Smooth muscle cell (in vitro differentiated cells): ENCODE measurements around the gene SHF. TPM values are rescaled to one million over a fixed set of nuclear protein-coding genes. Genes with fewer than 3 reads are reported as not detected.

ENCODE experiments used
- DNase-seq: peaks from one replicate; lab custom pipeline; 2025; ENCODE audit not compliant: unreplicated experiment; lab: John Stamatoyannopoulos, UW
- H2AFZ ChIP-seq: fragments of 200-600 bp; sonication (generic); 2 replicates; pipeline ENCODE4 v1.6.0; 2016; ENCODE audit warnings: antibody characterized with exemption, low read depth, mild to moderate bottlenecking
- H3F3A ChIP-seq: fragments of 200-600 bp; sonication (generic); 2 replicates; pipeline ENCODE4 v1.6.0; 2017; ENCODE audit warnings: antibody characterized with exemption, low read depth
- H3K27ac ChIP-seq: fragments of 200-600 bp; sonication (generic); 2 replicates; pipeline ENCODE4 v1.5.1; 2016; ENCODE audit warnings: low read depth, mild to moderate bottlenecking
- H3K27me3 ChIP-seq: fragments of 200-600 bp; sonication (generic); 2 replicates; pipeline ENCODE4 v1.6.1; 2016; ENCODE audit warnings: low read depth, mild to moderate bottlenecking
- H3K36me3 ChIP-seq: fragments of 200-600 bp; sonication (generic); 2 replicates; pipeline ENCODE4 v1.5.1; 2016; ENCODE audit warnings: low read depth
- H3K4me1 ChIP-seq: fragments of 200-600 bp; sonication (generic); 2 replicates; pipeline ENCODE4 v1.5.1; 2016; ENCODE audit warnings: low read depth
- H3K4me2 ChIP-seq: fragments of 200-600 bp; sonication (generic); 2 replicates; pipeline ENCODE4 v1.6.0; 2016; ENCODE audit warnings: mild to moderate bottlenecking
- H3K4me3 ChIP-seq: fragments of 200-600 bp; sonication (generic); 2 replicates; pipeline ENCODE4 v1.5.1; 2016; ENCODE audit warnings: mild to moderate bottlenecking
- H3K79me2 ChIP-seq: fragments of 200-600 bp; sonication (generic); 2 replicates; pipeline ENCODE4 v1.6.0; 2016; ENCODE audit warnings: low read depth, mild to moderate bottlenecking
- H3K9ac ChIP-seq: fragments of 200-600 bp; sonication (generic); 2 replicates; pipeline ENCODE4 v1.6.0; 2016; ENCODE audit warnings: low read depth
- H3K9me3 ChIP-seq: fragments of 200-600 bp; sonication (generic); replicated peaks from 2 replicates; pipeline ENCODE4 v1.5.1; 2016; ENCODE audit warnings: low read depth
- H4K20me1 ChIP-seq: fragments of 200-600 bp; sonication (generic); 2 replicates; pipeline ENCODE4 v1.6.0; 2016; ENCODE audit warnings: low read depth
- CTCF ChIP-seq: fragments of 200-600 bp; sonication (generic); IDR thresholded peaks from 2 replicates; pipeline ENCODE4 v1.5.1; 2017; ENCODE audit warnings: borderline replicate concordance, mild to moderate bottlenecking, antibody characterized with exemption; ENCODE audit not compliant: insufficient read depth, poor library complexity, severe bottlenecking
- WGBS: methylation state at CpG from one replicate; pipeline ENCODE4 v1.1.7; 2016; ENCODE audit warnings: low lambda C conversion rate; 5-methylcytosine and 5-hydroxymethylcytosine counted together
- polyA plus RNA-seq: library from polyadenylated mRNA; unstranded; fragments of >200 nt; fragmentation: Nextera tagmentation; extraction: Ambion mirVana; gene quantifications from 2 replicates; pipeline ENCODE4 v1.2.1, GENCODE V29; 2016
- total RNA-seq: library from RNA; depleted of rRNA; stranded (reverse); fragments of >200 nt; gene quantifications from 2 replicates; pipeline ENCODE4 v1.2.3, GENCODE V29; 2014

Gene SHF
- total and polyA plus RNA-seq, 2 experiments from 2014 or later: 16.4 to 41.3 TPM

GRCh38 chr15:45148076-45149059 lies 39.4 kb downstream of the SHF start:
- H3K4me2 ChIP-seq: no peak overlapping the region
- no peak for TF ChIP-seq CTCF
- H3K4me1 ChIP-seq: no peaks in the 10 kb centered on the region
- no peaks in the 10 kb centered on the region for H3K36me3 ChIP-seq
- H3K27ac ChIP-seq: no peak overlapping the region
- no peak overlapping the region for H3K4me3 ChIP-seq
- no peak overlapping the region for H2AFZ ChIP-seq
- WGBS: 91% methylated on average over 12 of the region's 12 CpGs
- H4K20me1 ChIP-seq: no peaks in the 10 kb centered on the region
- no peaks in the 10 kb centered on the region for H3K27me3 ChIP-seq
- H3K79me2 ChIP-seq: no peaks in the 10 kb centered on the region
- DNase-seq: no peak
- no peak overlapping the region for H3K9ac ChIP-seq
- H3F3A ChIP-seq: no peaks in the 10 kb centered on the region
- H3K9me3 ChIP-seq: no peaks in the 10 kb centered on the region

- Histone ChIP-seq H3K27ac (no peak overlapping the region), H3K79me2 (no peaks in the 10 kb centered on the region), H3K9me3 (no peaks in the 10 kb centered on the region), H3K9ac (no peak overlapping the region), H3K27me3 (no peaks in the 10 kb centered on the region), H3K4me1 (no peaks in the 10 kb centered on the region), H4K20me1 (no peaks in the 10 kb centered on the region), H3K36me3 (no peaks in the 10 kb centered on the region), H3K4me2 (no peak overlapping the region), H2AFZ (no peak overlapping the region), H3F3A (no peaks in the 10 kb centered on the region), H3K4me3 (no peak overlapping the region)
- no peak for DNase-seq
- no peak for TF ChIP-seq CTCF
- WGBS: 97% methylated on average over 7 of the region's 7 CpGs
These were observed 40.2 kb downstream of the SHF start for GRCh38 chr15:45147606-45148005.

- H3K4me2 ChIP-seq: no peak overlapping the region
- WGBS: 90% methylated on average over 4 of the region's 4 CpGs
- no peaks in the 10 kb centered on the region for H3K36me3 ChIP-seq
- no peak overlapping the region for H3K4me3 ChIP-seq
- H3K79me2 ChIP-seq: no peaks in the 10 kb centered on the region
- H3K27me3 ChIP-seq: no peaks in the 10 kb centered on the region
- H3F3A ChIP-seq: no peaks in the 10 kb centered on the region
- no peaks in the 10 kb centered on the region for H3K9me3 ChIP-seq
- no peaks in the 10 kb centered on the region for H4K20me1 ChIP-seq
- no peak for TF ChIP-seq CTCF
- H3K9ac ChIP-seq: no peak overlapping the region
- DNase-seq: no peak
- H3K27ac ChIP-seq: peak overlapping the region; percentile 35
- no peak overlapping the region for H2AFZ ChIP-seq
- H3K4me1 ChIP-seq: no peaks in the 10 kb centered on the region
These were observed 41.4 kb downstream of the SHF start for GRCh38 chr15:45146405-45146804.
